NK-92 (cell line): ENCODE measurements around the gene SVOP.

ENCODE experiments used
- DNase-seq: peaks from one replicate; lab custom pipeline; 2025; ENCODE audit not compliant: unreplicated experiment; lab: John Stamatoyannopoulos, UW

SVOP gene

GRCh38 chr12:108939594-108939993 lies 81.3 kb downstream of the SVOP start:
- DNase-seq = no peak

- no peak for DNase-seq
Measured at GRCh38 chr12:108938247-108938924, 82.5 kb downstream of the SVOP start.

- DNase-seq = no peak
Measured at GRCh38 chr12:108935159-108935763, 85.6 kb downstream of the SVOP start.

GRCh38 chr12:108933949-108934348 lies 86.9 kb downstream of the SVOP start:
- no peak for DNase-seq

- no peak for DNase-seq
Measured at GRCh38 chr12:108930756-108931155, 90.1 kb downstream of the SVOP start.

GRCh38 chr12:108930155-108930554 lies 90.7 kb downstream of the SVOP start:
- DNase-seq = no peak

GRCh38 chr12:108928695-108929094 lies 92.2 kb downstream of the SVOP start:
- DNase-seq = no peak

GRCh38 chr12:108922918-108923317 lies 98.0 kb downstream of the SVOP start:
- DNase-seq = no peak

- DNase-seq = no peak
Measured at GRCh38 chr12:108921946-108922345, 98.9 kb downstream of the SVOP start.

GRCh38 chr12:108918960-108919642 lies 101.8 kb downstream of the SVOP start:
- DNase-seq = no peak

- no peak for DNase-seq
Measured at GRCh38 chr12:108918206-108918605, 102.7 kb downstream of the SVOP start.

- DNase-seq = no peak
Measured at GRCh38 chr12:108916336-108916735, 104.5 kb downstream of the SVOP start.

- no peak for DNase-seq
Measured at GRCh38 chr12:108915632-108916133, 105.2 kb downstream of the SVOP start.

- no peak for DNase-seq
Measured at GRCh38 chr12:108914121-108914531, 106.7 kb downstream of the SVOP start.

- no peak for DNase-seq
Measured at GRCh38 chr12:108912361-108912760, 108.5 kb downstream of the SVOP start.

GRCh38 chr12:108911915-108912314 lies 109.0 kb downstream of the SVOP start:
- DNase-seq = no peak

- no peak for DNase-seq
Measured at GRCh38 chr12:108910336-108910735, 110.5 kb downstream of the SVOP start.

GRCh38 chr12:108907839-108908351 lies 113.0 kb downstream of the SVOP start:
- no peak for DNase-seq

GRCh38 chr12:108906971-108907370 lies 113.9 kb downstream of the SVOP start:
- no peak for DNase-seq

GRCh38 chr12:108905725-108906124 lies 115.1 kb downstream of the SVOP start:
- DNase-seq = no peak

GRCh38 chr12:108899145-108899544 lies 121.7 kb downstream of the SVOP start:
- DNase-seq = no peak

- no peak for DNase-seq
Measured at GRCh38 chr12:108896817-108897216, 124.1 kb downstream of the SVOP start.
